ENCODE data around the gene CRTAC1.

CRTAC1 gene

GRCh38 chr10:97961945-97962344 lies 68.5 kb downstream of the CRTAC1 start:
- Histone ChIP-seq H3K4me1 (no peaks in the 10 kb centered on the region), H3K27ac (no peak overlapping the region), H3K9me3 (ENCODE audit: control insufficient read depth, low read length) (no peaks in the 10 kb centered on the region), H3K4me2 (ENCODE audit: low read length) (no peak overlapping the region), H2AFZ (no peak overlapping the region), H3K27me3 (ENCODE audit: control insufficient read depth, insufficient read depth, low read length) (no peaks in the 10 kb centered on the region), H3K9ac (no peak overlapping the region), H3K4me3 (ENCODE audit: low read depth, low read length) (no peak overlapping the region), H3K36me3 (ENCODE audit: control insufficient read depth, insufficient read depth, low read length) (no peaks in the 10 kb centered on the region), H3K79me2 (no peaks in the 10 kb centered on the region)
- TF ChIP-seq CTCF (IDR thresholded peaks at IDR 0.05): no peak

GRCh38 chr10:97960269-97961056 lies 70.0 kb downstream of the CRTAC1 start:
- no peak for TF ChIP-seq CTCF (IDR thresholded peaks at IDR 0.05)
- no peak overlapping the region for H3K9ac ChIP-seq

GRCh38 chr10:97949462-97949861 lies 81.0 kb downstream of the CRTAC1 start:
- Histone ChIP-seq H3K9ac (no peak overlapping the region), H3K36me3 (ENCODE audit: control insufficient read depth, insufficient read depth, low read length) (no peaks in the 10 kb centered on the region), H2AFZ (no peak overlapping the region), H3K9me3 (ENCODE audit: control insufficient read depth, low read length) (no peaks in the 10 kb centered on the region), H3K27ac (no peak overlapping the region), H3K4me1 (no peaks in the 10 kb centered on the region), H3K27me3 (ENCODE audit: control insufficient read depth, insufficient read depth, low read length) (no peaks in the 10 kb centered on the region), H3K4me3 (ENCODE audit: low read depth, low read length) (no peak overlapping the region), H3K79me2 (no peaks in the 10 kb centered on the region), H3K4me2 (ENCODE audit: low read length) (no peak overlapping the region)
- TF ChIP-seq CTCF (IDR thresholded peaks at IDR 0.05): no peak

More at GRCh38 chr10:97960269-97961056, 70.0 kb downstream of the CRTAC1 start:
- H3K27me3 ChIP-seq (ENCODE audit: control insufficient read depth, insufficient read depth, low read length): no peaks in the 10 kb centered on the region
- H3K79me2 ChIP-seq: no peaks in the 10 kb centered on the region
- H3K4me2 ChIP-seq (ENCODE audit: low read length): no peak overlapping the region
- H2AFZ ChIP-seq: no peak overlapping the region
- H3K4me3 ChIP-seq (ENCODE audit: low read depth, low read length): no peak overlapping the region
- no peaks in the 10 kb centered on the region for H3K4me1 ChIP-seq
- H3K27ac ChIP-seq: no peak overlapping the region
- H3K9me3 ChIP-seq (ENCODE audit: control insufficient read depth, low read length): no peaks in the 10 kb centered on the region
- no peaks in the 10 kb centered on the region for H3K36me3 ChIP-seq (ENCODE audit: control insufficient read depth, insufficient read depth, low read length)

GRCh38 chr10:97948822-97949221 lies 81.6 kb downstream of the CRTAC1 start:
- no peak for TF ChIP-seq CTCF (IDR thresholded peaks at IDR 0.05)
- Histone ChIP-seq H3K27me3 (ENCODE audit: control insufficient read depth, insufficient read depth, low read length) (no peaks in the 10 kb centered on the region), H3K4me1 (no peaks in the 10 kb centered on the region), H3K9ac (no peak overlapping the region), H3K79me2 (no peaks in the 10 kb centered on the region), H2AFZ (no peak overlapping the region), H3K36me3 (ENCODE audit: control insufficient read depth, insufficient read depth, low read length) (no peaks in the 10 kb centered on the region), H3K4me2 (ENCODE audit: low read length) (no peak overlapping the region), H3K4me3 (ENCODE audit: low read depth, low read length) (no peak overlapping the region), H3K9me3 (ENCODE audit: control insufficient read depth, low read length) (no peaks in the 10 kb centered on the region), H3K27ac (no peak overlapping the region)

GRCh38 chr10:97944772-97945171 lies 85.6 kb downstream of the CRTAC1 start:
- Histone ChIP-seq H3K4me3 (ENCODE audit: low read depth, low read length) (no peak overlapping the region), H3K27me3 (ENCODE audit: control insufficient read depth, insufficient read depth, low read length) (no peaks in the 10 kb centered on the region), H3K36me3 (ENCODE audit: control insufficient read depth, insufficient read depth, low read length) (no peaks in the 10 kb centered on the region), H3K9me3 (ENCODE audit: control insufficient read depth, low read length) (no peaks in the 10 kb centered on the region), H3K9ac (no peak overlapping the region), H2AFZ (no peak overlapping the region), H3K79me2 (no peaks in the 10 kb centered on the region), H3K27ac (no peak overlapping the region), H3K4me1 (no peaks in the 10 kb centered on the region), H3K4me2 (ENCODE audit: low read length) (no peak overlapping the region)
- TF ChIP-seq CTCF (IDR thresholded peaks at IDR 0.05): no peak
